ELF-1 (cell line): ENCODE results near the gene FBXW10B.
"Not testable (repeated sequence)": the region's sequence is repeated elsewhere in the genome, so short reads cannot be mapped to it uniquely, and the experiment has no call there.

Source experiments
- DNase-seq: peaks from one replicate; pipeline ENCODE4 v3.0.0-alpha.2; 2016; ENCODE audit warnings: low read depth, low spot score

The FBXW10B gene, protein sequence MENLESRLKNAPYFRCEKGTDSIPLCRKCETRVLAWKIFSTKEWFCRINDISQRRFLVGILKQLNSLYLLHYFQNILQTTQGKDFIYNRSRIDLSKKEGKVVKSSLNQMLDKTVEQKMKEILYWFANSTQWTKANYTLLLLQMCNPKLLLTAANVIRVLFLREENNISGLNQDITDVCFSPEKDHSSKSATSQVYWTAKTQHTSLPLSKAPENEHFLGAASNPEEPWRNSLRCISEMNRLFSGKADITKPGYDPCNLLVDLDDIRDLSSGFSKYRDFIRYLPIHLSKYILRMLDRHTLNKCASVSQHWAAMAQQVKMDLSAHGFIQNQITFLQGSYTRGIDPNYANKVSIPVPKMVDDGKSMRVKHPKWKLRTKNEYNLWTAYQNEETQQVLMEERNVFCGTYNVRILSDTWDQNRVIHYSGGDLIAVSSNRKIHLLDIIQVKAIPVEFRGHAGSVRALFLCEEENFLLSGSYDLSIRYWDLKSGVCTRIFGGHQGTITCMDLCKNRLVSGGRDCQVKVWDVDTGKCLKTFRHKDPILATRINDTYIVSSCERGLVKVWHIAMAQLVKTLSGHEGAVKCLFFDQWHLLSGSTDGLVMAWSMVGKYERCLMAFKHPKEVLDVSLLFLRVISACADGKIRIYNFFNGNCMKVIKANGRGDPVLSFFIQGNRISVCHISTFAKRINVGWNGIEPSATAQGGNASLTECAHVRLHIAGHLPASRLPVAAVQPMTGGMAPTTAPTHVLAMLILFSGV

GRCh38 chr17:15619331-15620058 lies at the start of gene FBXW10B:
FBXW10B (minus strand) TSS chr17:15619704; CDS start chr17:15619512, 192 bp downstream.
- peak; percentile 4 for DNase-seq

GRCh38 chr17:15663691-15664090 lies 44.2 kb upstream of the FBXW10B start:
- no peak for DNase-seq

- no peak for DNase-seq
Observed at GRCh38 chr17:15663176-15663575, 43.7 kb upstream of the FBXW10B start.

DNA sequence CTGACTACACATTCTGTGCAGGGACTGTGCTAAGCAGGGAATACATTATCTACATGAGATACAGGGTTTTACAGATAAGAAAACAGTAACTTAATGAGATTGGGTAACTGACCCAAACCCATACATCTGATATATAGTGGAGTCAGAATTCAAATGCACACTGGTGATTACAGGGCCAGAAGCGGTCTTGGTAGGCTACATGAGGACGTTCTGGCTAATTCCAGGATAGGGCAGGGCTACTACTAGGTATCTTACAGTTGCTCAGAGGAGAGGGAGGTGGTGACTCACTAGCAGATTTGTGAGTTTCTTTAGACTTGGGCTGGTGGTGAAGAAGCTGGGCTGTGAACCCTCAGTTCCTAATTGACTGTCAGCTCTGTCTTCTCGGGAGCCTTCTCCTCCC lies 43.2 kb upstream of the FBXW10B start:
- no peak for DNase-seq

- no peak for DNase-seq
Observed at GRCh38 chr17:15660077-15660476, 40.6 kb upstream of the FBXW10B start.

- peak; percentile 79 for DNase-seq
Observed at GRCh38 chr17:15659663-15660062, 40.2 kb upstream of the FBXW10B start.

GRCh38 chr17:15659236-15659635 lies 39.7 kb upstream of the FBXW10B start:
- DNase-seq, result no peak

GRCh38 chr17:15658296-15658695 lies 38.8 kb upstream of the FBXW10B start:
- no peak for DNase-seq

DNA sequence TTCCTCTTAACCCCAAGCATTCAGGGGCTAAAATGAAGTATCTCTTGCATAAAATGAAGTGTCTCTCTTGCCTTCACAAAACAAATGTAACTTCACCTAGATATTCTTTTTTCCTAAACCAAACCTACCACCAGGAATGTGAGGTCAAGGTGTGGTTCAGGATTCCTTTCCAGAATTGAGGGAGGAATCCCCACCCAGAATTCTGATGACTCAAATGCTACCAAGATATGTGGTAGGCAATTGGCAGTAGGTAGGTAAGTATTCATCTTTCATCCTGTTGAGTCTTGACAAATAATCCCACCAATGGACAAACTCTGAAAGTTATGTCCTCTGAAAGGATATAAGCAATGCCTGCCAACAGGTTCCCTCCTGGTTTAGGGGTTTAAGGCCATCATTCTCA lies 38.4 kb upstream of the FBXW10B start:
- no peak for DNase-seq

- peak; percentile 56 for DNase-seq
Observed at GRCh38 chr17:15654886-15655561, 35.5 kb upstream of the FBXW10B start.

- DNase-seq, result not testable (repeated sequence)
Observed at GRCh38 chr17:15654401-15654800, 34.9 kb upstream of the FBXW10B start.

GRCh38 chr17:15652960-15653359 lies 33.5 kb upstream of the FBXW10B start:
- no peak for DNase-seq

DNA sequence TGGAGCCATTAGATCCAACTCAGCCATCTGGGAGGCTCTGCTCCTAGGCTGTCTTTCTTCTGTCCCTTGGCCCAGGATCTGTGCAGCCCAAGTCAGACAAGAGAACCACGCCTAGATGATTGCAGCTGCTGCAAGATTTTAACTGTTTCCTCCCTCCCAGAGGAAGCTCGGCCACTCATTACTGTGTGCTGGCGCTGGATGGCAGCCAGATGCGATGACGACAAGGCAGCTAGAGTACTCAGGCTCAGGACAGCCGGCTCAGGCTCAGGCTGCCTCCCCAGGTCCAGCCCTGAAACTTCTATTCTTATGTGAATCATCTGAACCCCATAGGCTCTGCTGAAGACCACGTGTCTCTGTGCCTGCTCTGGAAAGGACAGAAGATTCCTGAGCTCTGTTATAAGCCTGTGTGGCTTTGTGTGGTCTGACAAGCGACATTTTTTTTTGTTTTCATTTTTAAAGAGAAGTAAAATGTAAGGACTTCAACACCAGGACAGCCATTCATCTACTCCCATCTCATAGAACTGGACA lies 32.1 kb upstream of the FBXW10B start:
- peak; percentile 92 for DNase-seq

DNA sequence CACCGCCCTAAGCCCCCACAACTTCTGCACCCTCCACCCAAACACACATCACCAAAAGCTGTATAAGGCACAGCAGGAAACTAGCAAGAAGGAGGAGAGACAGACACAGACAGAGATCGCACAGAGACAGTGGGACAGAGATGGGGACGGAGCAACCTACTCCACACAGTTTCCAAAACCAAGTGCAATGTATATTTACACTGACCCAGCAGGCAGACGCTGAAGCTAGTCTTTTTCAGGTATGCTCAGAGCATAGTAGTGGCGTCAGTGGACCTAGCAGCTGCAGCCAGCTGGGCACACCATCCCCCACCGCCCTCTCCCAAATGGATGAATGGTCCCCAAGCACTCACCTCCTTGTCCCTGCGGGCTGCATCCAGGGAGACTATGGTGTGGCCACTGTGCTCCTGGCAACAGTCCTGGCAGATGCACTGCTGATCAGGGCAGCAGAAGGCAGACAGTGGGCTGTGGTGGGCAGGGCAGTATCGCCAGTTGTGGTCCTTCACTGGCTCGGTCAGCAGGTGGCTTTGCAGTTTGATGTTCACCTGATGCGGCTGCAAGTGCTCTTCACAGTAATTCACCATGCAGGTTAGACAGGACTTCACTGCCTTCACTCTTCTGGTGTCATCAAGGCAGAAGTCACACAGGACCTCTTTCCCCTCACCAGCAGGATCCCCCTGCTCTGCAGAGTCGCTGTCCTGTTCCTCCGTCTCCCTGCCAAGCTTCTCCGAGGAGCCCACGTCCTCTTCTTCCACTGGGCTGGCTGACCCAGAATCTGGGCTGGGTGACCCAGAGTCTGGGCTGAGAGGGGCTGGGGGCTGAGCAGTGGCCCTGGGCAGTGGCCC lies 31.5 kb upstream of the FBXW10B start:
- DNase-seq, result no peak

- DNase-seq, result no peak
Observed at GRCh38 chr17:15649861-15650421, 30.4 kb upstream of the FBXW10B start.

GRCh38 chr17:15648386-15648785 lies 28.9 kb upstream of the FBXW10B start:
- DNase-seq, result no peak

GRCh38 chr17:15645942-15646312 lies 26.4 kb upstream of the FBXW10B start:
- DNase-seq, result peak; percentile 62

DNA sequence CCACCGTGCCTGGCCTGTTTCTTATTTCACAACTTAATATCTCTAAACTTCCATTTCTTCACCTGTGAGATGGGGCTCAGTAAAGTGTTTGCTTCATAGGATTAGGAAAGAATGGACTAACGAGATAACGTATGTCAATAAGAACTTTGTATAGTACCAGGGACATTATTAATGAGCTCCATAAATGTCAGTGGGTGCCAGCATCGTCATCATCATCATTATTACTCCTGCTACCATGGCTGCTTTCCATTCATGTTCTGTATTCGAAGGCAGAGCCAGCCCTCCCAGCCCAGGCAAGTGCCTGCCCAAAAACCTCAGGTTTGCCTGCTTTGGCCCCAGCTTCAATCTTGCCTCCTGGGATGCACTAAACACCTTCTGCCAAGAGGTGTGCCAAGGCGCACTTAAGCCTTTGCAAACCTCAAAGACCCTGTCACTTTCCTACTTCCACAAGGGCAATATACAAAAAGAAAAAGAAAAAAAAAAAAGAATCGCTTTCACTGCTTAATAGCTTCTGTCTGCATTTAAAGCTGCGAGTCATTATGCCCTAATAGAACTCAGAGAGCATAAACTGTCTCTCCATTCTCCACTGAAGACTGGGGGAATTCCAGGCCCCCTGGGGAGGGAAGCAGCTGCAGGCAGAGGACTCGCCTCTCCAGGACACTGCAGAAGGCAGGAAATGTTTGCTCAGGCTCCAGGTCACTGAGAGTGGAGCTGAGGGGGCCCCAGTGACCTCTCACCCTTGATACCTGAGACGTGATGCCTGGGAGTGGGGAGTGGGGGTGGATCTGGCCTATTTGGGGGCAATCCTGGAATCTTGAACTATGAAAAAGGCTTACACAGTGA lies 25.8 kb upstream of the FBXW10B start:
- DNase-seq, result peak; percentile 73
